ENCODE data around the gene MBTD1.
"Not testable (repeated sequence)": the region's sequence is repeated elsewhere in the genome, so short reads cannot be mapped to it uniquely, and the experiment has no call there.

The MBTD1 gene

DNA sequence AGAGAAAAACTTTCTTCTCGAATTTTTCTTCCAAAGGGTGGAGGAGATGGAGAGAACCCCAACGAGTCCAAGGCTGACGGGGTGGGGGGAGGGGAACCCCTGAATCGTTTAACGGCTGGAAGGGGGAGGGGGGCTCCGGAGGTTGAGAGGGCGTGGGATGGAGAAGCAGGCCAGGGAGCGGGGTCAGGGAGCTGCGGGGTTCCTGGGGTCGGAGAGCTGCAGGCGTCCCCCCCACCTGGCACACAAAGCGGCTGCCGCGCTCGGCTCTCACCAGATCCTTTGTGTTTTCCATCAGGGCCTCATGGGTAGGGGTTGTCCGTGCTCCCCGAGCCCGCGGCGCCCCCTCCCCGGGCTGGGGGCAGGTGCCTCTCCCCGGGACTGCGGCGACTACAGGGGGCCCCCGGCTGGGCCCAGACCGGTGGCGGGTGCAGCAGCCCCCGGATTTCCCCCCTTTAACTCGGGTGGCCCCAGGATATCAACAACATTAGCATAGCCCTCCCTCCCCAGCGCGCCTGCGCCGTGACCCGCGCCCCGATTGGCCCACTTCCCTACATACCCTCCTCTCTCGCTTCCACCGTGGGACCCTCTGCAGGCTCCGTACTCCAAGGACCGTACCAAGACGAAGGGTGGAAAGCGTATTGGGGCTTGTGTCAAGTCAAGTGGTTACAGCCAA, at the start of gene MBTD1:
Gene MBTD1 (minus strand): TSS at position 486 of the 673 bp plus-strand sequence. CDS start 34,888 bp downstream, outside the sequence.
- DNase-seq = peak; percentile 98

DNA sequence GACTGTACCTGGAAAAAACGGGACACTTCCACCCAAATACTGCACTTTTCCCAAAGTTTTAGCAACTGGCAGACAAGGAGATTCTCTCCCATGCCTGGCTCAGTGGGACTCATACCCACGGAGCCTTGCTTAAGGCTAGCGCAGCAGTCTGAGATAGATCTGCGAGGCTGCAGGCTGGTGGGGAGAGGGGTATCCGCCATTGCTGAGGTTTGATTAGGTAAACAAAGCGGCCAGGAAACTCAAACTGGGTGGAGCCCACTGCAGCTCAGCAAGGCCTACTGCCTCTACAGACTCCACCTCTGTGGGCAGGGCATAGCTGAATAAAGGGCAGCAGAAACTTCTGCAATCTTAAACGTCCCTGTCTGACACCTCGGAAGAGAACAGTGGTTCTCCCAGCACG, 45.3 kb upstream of the MBTD1 start:
- DNase-seq = no peak

DNA sequence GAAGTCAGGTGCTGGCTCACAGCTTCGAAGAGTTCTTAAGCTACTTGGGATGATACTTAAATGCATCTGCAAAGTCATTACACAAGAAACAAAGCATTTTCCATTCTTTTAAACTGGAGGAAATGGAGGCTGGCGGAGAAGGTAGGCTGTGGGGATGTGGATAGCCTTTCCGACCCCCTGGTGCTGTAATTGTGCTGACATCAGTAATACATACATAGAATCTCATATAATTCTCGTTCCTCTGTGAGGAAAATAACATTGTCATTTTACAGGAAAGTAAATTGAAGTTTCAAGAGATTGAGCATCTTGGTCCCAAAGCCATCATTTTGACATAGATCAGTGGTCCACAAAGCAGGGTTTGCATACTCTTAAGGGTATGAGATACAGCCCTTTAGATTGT, 40.0 kb upstream of the MBTD1 start:
- DNase-seq = no peak

DNA sequence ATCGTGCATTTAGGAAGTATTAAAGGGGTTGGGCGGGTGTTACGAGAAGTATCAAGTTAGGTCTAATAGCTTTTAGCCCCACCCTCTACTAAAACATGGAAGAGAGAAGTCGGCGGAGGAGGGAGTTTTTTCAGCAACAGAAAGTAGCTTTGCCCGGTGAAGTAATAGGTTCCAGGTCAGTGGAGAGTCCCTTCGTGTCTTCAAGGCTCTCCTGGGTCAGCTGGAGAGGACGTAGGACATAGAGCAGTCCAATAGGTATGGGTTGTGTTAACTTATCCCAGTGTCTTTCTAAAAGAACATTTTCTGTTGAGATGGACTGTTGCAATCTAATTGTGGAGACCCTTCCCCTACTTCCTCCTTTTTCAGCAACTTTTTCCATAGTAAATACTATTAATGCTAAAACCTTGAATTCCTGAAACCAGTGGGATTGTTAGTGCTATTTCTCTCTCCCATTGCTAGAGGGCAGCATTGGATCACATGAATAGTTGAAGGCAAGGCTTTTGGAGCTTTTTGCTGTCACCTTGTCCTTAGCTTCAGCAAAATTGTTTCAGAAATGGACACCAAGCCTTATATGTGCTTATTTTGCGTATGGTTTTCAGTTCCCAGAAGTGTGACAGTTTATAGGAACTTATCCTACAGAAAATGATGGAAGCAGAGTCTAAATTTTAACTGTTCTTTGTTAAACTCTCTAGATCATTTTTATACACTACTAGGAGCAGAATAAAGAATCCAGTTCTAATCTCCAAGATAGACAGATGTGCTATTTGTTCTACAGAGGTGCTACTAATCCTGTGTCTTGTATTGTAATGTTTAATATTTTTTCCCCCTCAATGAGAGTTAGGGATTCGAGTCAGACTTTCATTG, 38.9 kb upstream of the MBTD1 start:
- DNase-seq = peak; percentile 74

DNA sequence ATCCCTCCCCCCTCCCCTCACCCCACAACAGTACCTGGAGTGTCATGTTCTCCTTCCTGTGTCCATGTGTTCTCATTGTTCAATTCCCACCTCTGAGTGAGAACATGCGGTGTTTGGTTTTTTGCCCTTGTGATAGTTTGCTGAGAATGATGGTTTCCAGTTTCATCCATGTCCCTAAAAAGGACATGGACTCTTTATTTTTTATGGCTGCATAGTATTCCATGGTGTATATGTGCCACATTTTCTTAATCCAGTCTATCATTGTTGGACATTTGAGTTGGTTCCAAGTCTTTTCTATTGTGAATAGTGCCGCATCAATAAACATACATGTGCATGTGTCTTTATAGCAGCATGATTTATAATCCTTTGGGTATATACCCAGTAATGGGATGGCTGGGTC, 34.5 kb upstream of the MBTD1 start:
- not testable (repeated sequence) for DNase-seq

DNA sequence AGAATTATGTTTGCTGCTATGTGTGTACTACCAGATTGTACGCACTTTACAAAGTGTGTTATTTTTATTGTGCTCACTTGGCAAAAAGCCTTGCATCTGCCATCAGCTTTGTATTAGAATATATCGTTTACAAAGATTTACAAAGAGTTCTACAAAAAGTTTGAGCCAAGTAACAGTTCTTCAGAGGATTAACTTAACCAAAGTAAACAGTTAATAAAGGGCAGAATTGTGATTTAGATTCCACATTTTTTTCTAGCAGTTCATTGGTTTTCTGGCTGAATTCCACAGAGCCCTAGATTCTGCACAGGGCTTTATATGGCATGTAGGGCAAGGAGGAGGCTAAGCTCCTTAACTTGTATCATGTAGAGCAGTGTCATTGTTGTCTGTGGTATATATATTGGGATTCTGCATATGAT, 29.9 kb upstream of the MBTD1 start:
- DNase-seq = no peak

DNA sequence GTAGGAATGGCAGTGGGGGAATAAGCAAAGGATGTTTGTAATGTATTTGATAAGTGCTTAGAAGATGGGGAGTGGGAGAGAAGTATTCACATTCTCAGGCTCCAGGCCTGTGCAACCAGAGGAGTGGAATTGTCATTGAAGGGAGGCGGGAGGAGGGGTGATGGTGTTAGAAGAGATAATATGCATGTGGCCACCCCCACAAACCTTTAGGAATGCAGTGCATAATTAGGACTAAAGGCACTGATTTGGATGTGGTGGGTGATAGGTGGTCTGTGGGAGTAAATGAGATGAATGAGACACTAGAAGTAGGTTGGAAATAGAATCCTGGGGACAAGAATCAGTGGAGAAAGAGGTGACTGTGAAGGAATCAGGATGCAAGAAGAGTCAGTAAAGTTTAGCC, 27.6 kb upstream of the MBTD1 start:
- DNase-seq = no peak

DNA sequence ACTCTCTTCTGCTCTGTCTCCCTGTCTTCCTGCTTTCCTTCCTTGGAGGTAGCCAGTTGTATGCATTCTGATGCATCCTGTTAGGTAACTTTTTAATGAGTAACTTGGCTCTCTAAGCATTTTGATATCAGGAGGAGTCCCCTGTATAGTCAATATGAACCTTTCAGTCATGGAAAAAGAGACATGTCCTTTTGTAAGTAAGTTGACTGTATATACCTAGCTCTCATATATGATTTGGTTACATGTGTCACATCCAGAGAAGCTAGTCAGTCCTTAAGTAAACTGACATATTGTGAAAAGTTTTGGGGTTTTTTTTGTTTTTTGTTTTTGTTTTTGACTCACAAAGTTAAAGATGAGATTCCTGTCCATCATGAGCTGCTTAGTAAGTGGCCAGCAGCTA, 19.3 kb upstream of the MBTD1 start:
- no peak for DNase-seq

DNA sequence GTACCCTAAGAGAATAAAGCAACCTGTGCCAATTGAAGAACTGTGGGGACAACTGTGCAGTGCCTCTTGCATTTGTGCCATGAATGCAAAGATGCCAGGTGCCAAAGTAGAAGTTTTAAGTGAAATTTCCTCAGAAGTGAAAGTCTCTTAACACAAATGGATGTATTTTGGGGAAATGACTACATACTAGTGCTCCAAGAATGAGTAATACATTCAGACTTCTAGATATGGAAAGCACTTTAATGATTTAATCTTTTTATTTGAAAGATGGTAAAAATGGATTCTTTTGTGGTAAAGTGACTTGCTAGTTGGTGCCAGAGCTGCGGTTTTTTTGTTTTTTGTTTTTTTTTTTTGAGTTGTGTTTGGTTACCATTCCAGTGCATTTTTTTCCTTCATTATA, 15.5 kb upstream of the MBTD1 start:
- DNase-seq = no peak

DNA sequence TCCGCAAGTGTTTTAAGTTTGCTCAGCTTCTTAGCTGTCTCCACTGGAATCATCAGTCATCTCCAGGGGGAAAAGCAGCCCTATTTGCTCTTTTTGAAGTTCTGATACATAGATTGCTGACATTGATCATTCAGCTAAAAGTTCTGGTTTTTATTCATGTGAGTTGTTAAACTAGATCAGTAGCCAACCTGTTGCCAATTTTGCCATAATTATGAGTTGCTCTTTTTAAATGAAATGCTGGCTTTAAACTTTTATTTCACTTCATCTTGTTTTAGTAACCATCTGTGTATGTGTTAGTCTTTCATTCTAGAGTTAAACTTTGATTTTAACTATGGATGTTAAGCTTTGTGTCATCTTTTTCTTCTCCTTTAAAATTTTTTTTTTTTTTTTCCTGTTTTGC, 13.0 kb upstream of the MBTD1 start:
- no peak for DNase-seq

DNA sequence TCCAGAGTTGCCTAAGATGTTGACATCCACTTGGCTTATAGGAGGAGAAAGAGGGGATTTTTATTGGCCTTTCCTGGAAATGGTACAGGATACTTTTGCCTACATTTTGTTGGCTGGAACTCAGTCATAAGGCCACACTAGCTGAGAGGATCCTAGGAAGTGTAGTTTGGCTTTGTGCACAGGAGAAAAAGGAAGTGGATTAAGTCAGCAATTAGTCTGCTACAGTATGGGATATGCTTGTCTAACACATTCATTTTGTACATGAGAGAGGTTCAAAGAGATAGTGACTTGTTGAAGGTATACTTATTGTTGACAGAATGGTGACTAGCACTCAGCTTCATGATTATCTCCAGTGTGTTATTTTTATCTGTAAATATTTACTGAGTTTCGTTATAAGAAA, 10.8 kb upstream of the MBTD1 start:
- DNase-seq = no peak

DNA sequence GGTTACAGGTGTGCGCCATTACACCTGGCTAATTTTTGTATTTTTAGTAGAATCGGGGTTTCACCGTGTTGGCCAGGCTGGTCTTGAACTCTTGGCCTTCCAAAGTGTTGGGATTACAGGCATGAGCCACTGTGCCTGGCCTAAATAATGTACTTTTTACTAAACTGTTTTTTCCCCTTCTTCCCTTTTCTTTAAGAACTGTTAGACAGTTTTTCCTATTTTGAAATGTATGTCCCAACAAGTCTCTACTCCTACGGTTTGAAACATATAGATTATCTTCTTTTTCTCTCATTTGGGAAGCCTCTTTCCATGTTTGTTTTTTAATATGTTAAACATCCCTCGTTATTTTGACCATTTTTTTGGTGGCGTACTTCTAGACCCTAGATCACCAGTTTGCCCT, 10.1 kb upstream of the MBTD1 start:
- DNase-seq = no peak

DNA sequence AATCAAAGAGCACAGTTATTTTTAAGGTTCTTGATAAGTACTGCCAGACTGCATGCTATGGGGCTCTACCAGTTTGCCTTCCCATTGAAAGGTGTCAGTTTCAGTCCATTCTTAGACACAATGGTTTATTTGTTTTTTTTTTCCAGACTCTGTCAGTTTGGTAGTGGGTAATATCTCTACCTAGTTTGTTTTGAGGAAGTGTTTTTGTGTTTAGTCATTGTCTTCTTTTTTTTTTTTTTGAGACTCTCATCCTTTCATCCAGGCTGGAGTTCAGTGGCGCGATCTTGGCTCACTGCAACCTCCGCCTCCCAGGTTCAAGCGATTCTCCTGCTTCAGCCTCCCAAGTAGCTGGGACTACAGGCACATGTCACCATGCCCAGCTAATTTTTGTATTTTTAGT, 4.6 kb upstream of the MBTD1 start:
- DNase-seq = not testable (repeated sequence)

DNA sequence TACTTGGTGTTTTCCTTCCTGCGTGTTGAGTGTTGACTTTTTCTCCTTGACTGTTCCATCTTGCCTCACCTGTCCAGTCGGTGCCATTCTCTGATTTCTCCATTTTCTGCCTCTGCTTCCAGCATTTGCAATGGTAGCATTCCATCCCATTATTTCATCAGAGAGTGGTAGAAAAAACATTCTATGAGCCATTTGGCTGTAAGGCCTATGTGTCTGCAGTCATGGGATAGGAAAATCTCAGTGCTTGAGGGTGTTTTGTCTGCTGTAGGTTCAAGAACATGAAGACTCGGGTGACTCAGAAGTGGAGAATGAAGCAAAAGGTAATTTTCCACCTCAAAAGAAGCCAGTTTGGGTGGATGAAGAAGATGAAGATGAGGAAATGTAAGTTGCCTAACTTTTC, 3.2 kb upstream of the MBTD1 start:
- no peak for DNase-seq

DNA sequence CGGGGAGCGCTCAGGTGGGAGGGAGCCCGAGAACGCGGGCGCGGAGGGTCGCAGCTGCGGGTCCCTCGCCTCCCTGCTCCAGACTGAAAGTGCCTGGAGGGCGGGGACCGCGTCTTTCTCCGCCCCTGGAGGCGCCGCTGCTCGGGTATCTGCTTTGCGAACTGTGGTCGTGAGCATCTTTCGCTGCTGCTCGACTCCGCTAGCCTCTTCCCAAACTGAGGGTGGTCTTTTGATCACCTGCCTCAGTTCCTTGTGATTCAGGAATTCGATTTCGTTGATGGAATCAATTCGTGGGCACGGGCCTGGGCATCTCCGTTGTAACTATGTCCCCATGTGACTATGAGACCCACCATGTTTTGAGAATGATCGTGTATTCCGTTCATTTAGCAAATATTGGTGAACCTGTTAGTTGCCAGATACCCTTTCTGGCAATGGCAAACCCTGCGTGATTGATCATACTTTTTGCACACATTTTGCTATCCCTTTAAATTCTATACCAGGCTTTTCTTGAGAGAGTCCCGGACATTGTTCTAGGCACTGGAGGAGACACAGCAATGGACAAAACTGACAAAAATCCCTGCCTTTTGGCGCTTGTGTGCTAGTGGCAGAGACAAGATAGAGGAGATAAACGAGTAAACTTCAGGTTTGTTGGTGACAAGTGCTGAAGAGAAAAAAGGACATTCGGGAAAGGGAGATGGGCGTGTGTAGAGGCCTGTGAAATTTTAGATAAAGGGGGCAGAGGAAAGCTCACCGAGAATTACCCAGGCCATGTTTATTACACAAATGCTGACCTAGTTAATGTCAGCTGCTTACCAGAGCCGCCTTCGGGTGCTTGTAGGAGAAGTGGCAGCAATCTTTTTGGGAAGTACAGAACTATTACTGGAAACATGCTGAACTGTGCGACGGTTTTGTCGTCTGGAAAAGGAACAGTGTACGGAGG, 1.4 kb upstream of the MBTD1 start:
- DNase-seq = no peak

DNA sequence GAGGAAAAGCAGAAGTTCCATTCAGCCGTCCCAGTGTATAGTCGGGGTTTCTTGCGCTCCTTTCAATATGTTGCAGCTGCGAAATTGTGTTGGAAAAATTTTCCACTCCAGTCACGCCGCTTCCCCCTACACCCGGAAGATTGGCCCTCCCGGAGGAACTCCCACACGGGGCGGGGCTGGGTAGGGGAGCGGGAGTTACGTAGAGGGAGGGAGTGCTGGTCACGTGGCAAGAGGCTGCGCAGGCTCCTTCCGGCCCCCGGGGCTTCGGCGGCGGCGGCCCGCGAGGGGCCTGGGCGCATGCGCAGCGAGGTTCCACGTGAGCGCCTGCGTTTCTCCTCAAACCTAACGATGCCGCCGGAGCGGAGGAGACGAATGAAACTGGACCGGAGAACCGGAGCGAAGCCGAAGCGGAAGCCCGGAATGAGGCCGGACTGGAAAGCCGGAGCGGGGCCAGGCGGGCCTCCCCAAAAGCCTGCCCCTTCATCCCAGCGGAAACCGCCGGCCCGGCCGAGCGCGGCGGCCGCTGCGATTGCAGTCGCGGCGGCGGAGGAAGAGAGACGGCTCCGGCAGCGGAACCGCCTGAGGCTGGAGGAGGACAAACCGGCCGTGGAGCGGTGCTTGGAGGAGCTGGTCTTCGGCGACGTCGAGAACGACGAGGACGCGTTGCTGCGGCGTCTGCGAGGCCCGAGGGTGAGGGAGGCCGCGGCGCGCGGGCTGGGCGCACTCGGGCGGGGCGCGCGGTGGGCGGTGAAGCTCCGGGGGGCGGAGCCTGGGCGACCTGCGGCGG, 581 bp upstream of the MBTD1 start, which contains the start of gene UTP18:
Gene UTP18 (plus strand): TSS at position 310 of the 787 bp plus-strand sequence. CDS start 39 bp downstream, at position 349.
- DNase-seq = peak; percentile 99

DNA sequence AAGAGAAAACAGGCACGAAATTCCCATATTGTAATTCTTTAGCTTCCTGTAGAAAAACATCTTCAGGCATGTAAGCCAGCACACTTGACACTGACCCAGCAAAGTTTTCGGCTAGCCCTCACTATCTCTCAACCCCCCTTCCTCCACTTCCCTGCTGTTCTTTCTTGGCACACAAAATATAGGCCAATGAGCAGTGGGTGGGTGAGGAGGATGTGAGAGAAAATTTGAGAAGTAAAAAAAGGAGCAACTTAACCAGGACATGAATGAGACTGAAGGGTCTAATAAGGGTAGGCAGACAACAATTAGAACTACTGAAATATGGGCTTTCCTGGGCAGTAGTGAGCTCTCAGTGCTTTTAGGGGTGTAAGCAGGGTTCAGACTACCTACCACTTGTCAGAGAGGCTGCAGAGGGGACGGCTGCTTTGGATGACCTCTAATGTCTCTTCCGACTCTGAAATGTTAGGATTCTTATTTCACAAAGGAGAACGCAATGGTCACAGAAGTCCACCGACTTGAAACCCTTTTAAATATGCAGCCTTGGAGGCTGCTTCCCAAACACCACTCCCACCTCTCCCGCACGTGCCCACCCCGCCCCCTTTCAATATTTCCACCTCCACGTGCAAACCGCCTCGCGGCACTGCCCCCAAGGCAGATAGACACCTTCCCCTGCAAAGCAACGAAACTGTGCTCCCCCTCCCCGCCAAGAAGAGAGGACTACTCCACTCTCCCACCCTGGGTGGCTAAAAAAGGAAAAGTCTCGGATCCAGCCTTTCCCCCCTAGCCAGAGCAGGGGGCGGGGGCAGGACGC, 889 bp downstream of the MBTD1 start:
- no peak for DNase-seq

DNA sequence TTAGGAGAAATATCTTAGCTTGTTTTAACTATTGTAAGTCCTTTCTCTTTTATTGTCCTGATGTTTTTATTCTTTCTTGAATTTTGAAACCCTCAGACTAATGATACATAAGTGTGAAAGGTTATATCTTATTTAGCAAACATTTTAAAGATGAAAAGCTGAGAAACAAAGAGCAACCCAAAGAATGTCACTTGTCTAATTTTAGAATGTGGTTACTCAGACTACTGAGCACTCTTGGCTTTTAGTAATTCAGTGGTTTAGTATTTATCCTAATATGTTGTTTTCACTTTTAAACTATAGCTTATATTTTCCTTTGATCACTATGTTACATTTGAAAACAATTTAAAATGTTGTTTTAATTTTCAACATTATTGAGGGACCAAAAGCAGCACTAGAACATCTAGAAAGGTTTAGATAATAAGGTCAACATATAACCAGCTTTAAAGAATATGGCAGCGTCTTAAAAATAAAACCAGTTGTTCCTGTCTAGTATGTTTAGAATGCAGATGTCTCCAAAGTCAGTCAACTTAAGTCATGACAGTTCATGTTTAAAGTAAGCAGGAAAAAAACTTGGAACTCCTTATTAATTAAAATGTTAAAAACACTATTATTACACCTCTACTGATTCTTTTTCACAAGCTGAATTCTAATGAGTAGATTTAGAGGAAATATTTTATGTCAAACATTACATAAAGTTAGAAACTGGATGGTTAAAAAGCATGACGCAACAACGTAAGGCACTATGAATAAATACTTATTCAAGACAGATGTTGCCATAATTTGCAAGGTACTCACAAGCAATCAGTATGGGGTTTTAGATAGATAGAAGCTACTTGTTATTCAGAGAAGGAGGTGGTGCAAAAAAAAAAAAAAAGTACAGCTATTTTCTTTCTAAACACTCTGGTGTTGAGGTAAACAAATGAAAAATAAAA, 2.4 kb downstream of the MBTD1 start:
- no peak for DNase-seq

DNA sequence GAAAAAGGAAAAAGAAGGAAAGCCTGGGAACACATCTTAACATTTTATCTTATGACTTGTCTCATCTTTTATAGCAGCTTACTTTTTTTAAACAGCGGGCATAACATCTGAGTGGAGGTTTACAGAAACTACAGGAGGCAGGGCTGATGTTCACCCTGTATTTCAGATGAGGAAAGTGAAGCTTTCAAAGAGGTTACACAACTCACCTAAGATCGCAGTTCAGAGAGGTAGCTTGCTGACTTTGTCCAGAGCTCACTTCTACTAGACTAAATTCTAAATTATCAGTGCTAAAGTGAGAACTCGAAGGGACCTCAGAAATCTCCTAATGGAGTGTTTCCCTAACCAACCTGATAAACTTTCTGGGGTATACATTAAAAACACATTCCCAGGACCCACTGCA, 3.7 kb downstream of the MBTD1 start:
- DNase-seq = no peak

DNA sequence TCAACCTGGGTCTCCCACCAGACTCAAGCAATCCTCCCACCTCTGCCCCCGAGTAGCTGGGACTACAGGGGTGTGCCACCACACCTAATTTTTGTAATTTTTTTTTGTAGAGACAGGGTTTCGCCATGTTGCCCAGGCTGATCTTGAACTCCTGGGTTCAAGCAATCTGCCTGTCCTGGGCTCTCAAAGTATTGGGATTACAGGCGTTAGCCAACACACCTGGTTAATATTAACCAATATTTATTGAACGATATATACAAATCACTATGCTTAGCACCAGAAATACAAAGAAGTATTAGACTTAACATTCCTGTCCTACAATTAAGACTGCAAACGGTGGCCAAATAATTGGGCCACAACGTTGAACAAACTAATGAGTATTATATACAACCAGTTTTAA, 4.2 kb downstream of the MBTD1 start:
- no peak for DNase-seq

All from NCI-H774 (cell line).